ENCODE measurements around the gene TMEM150C. TPM values are rescaled to one million over a fixed set of nuclear protein-coding genes. Genes with fewer than 3 reads are reported as not detected.

Gene TMEM150C
- total and polyA plus RNA-seq, 2 of the 8 experiments (the other 6 are each of a cell fraction or from before 2014, with no cell fraction given) = 1.5 to 1.7 TPM

DNA sequence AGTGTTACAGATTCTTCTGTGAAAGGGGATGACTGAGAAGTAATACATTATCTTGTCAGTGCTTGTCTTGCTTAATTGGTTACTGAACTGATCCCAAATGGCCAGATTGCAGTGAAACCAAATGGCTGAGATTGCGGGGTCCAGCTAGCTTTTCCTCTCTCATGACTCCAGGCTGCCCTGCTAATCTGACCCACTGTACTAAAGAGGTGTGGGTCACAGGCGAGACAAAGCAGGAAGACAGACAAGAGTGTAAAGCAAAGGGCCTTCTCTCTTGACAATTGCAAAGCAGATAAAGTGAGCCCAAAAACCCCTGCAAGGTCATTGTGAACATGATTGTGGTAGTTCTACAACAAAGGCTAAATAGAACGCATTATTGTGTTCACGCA, 2.1 kb downstream of the TMEM150C start:
- Histone ChIP-seq H3K18ac (ENCODE audit: extremely low read depth, low read length) (no peak overlapping the region), H4K5ac (ENCODE audit: insufficient read length, low read depth, low read length) (no peak overlapping the region), H4K8ac (ENCODE audit: extremely low read depth, insufficient read depth, low read length) (no peak overlapping the region), H4K20me1 (replicated peaks in 1 of 2; ENCODE audit: control insufficient read depth in 1 of 2, insufficient read depth in 2 of 2, low read length in 2 of 2) (peaks cover 0 to 3% of the 10 kb centered on the region in 2 experiments), H3K79me2 (ENCODE audit: control insufficient read depth in 1 of 2, insufficient read depth in 2 of 2, low read length in 2 of 2) (no peaks in the 10 kb centered on the region), H3K23me2 (ENCODE audit: low read depth, low read length) (peaks cover 5% of the 10 kb centered on the region; the same call in 1 of the 2 replicates), H3K79me1 (ENCODE audit: low read depth, low read length) (no peaks in the 10 kb centered on the region), H3K36me3 (ENCODE audit: control insufficient read depth in 2 of 4, insufficient read depth in 4 of 4, low read length in 3 of 4) (no peaks in the 10 kb centered on the region), H2BK20ac (ENCODE audit: low read length) (no peak overlapping the region), H3K4me2 (ENCODE audit: insufficient read depth in 1 of 2, low read depth in 2 of 2, low read length in 2 of 2) (no peak overlapping the region), H3K27me3 (replicated peaks in 1 of 4; ENCODE audit: control insufficient read depth in 3 of 4, extremely low read depth in 1 of 4, insufficient read depth in 3 of 4, low read length in 3 of 4) (peaks cover 0 to 9% (median 7%) of the 10 kb centered on the region in 4 experiments; a peak in 3 of 7 replicates), H3K4me1 (replicated peaks in 1 of 4; ENCODE audit: control insufficient read depth in 3 of 4, insufficient read depth in 4 of 4, low read length in 3 of 4) (peaks cover 0 to 6% (median 4%) of the 10 kb centered on the region in 4 experiments; a peak in 6 of 7 replicates), H3K56ac (replicated peaks; ENCODE audit: insufficient read length, low read depth, low read length) (no peak overlapping the region), H2BK12ac (ENCODE audit: low read depth, low read length) (no peak overlapping the region), H3K4ac (replicated peaks; ENCODE audit: insufficient read length, low read depth, low read length) (no peak overlapping the region), H3K27ac (ENCODE audit: low read depth, low read length) (no peak overlapping the region), H4K91ac (replicated peaks; ENCODE audit: insufficient read length, low read length) (no peak overlapping the region), H2AK5ac (ENCODE audit: low read depth, low read length) (no peak overlapping the region), H3K14ac (ENCODE audit: insufficient read length) (no peak overlapping the region), H3K23ac (ENCODE audit: insufficient read length) (no peak overlapping the region), H3K9ac (replicated peaks in 1 of 4; ENCODE audit: extremely low read depth in 1 of 4, low read depth in 3 of 4, low read length in 3 of 4) (no peak overlapping the region), H3K4me3 (ENCODE audit: extremely low read depth in 1 of 4, insufficient read depth in 2 of 4, low read depth in 3 of 4, low read length in 4 of 4) (no peak overlapping the region), H3K9me3 (ENCODE audit: insufficient read depth in 2 of 2, low read depth in 1 of 2, low read length in 1 of 2) (no peaks in the 10 kb centered on the region), H2BK120ac (replicated peaks; ENCODE audit: low read depth, low read length) (no peak overlapping the region), H2AFZ (ENCODE audit: low read length) (no peak overlapping the region), H2BK15ac (ENCODE audit: low read length) (no peak overlapping the region), H2BK5ac (ENCODE audit: low read depth, low read length) (no peak overlapping the region)
- WGBS, 2 experiments (ENCODE audit: extremely low coverage in 1 of 2, insufficient coverage in 1 of 2, insufficient read length in 1 of 2, insufficient replicate concordance in 2 of 2, low coverage in 1 of 2, low lambda C conversion rate in 2 of 2, missing lambda C conversion rate in 1 of 2) = 90% methylated on average over 4 of the region's 4 CpGs; no CpG with 5 or more reads in 1 of the 2 experiments
- CTCF ChIA-PET (ENCODE audit: partially characterized antibody) = interaction anchor here (0.6 to 1.5 kb wide), 5 partner anchors 16 to 97 kb away, joined by 3 to 6 read pairs (median 3); no protein-coding TSS in a partner anchor
- no peak for FAIRE-seq
- DNase-seq (ENCODE audit: low read depth in 1 of 2, low spot score in 2 of 2) = no peak
- POLR2A ChIA-PET (ENCODE audit: partially characterized antibody) = interaction anchor here (0.7 kb wide), 2 partner anchors 127 to 179 kb away, joined by 3 to 6 read pairs; no protein-coding TSS in a partner anchor
- TF ChIP-seq TAF1 (IDR thresholded peaks at IDR 0.05; ENCODE audit: low read depth, low read length) (no peak), CHD2 (IDR thresholded peaks at IDR 0.05; ENCODE audit: low read length) (no peak), BRCA1 (IDR thresholded peaks at IDR 0.05; ENCODE audit: low read depth, low read length) (no peak), CEBPB (IDR thresholded peaks at IDR 0.05; ENCODE audit: low read depth, low read length) (no peak), HDAC2 (IDR thresholded peaks at IDR 0.05; ENCODE audit: borderline replicate concordance in 1 of 2, low read depth in 2 of 2, low read length in 2 of 2) (no peak), BCL11A (IDR thresholded peaks at IDR 0.05; ENCODE audit: low read depth in 2 of 2, low read length in 2 of 2) (no peak), CREB1 (IDR thresholded peaks at IDR 0.05) (no peak), MAFK (IDR thresholded peaks at IDR 0.05; ENCODE audit: low read depth, low read length) (no peak), GTF2F1 (IDR thresholded peaks at IDR 0.05; ENCODE audit: borderline replicate concordance, low read depth, low read length) (no peak), SP4 (IDR thresholded peaks at IDR 0.05; ENCODE audit: low read length) (no peak), POLR2AphosphoS5 (IDR thresholded peaks at IDR 0.05; ENCODE audit: low read depth, low read length) (no peak), POU5F1 (IDR thresholded peaks at IDR 0.05; ENCODE audit: low read depth, low read length) (no peak), JUND (IDR thresholded peaks at IDR 0.05; ENCODE audit: low read length) (no peak), USF2 (IDR thresholded peaks at IDR 0.05; ENCODE audit: low read length) (no peak), TEAD4 (IDR thresholded peaks at IDR 0.05; ENCODE audit: low read depth, low read length) (no peak)

Data from H1 (cell line).